Measurements from ENCODE around the gene RPS17.
"Not testable (repeated sequence)": the region's sequence is repeated elsewhere in the genome, so short reads cannot be mapped to it uniquely, and the experiment has no call there.

Gene RPS17

GRCh38 chr15:82513587-82513986 is 26.7 kb downstream of the RPS17 start:
- not testable (repeated sequence) for H3K4me3 Mint-ChIP-seq; H3K4me1 Mint-ChIP-seq (ENCODE audit: low read depth); H3K27me3 Mint-ChIP-seq (ENCODE audit: low read depth); DNase-seq (ENCODE audit: low spot score); H3K9me3 Mint-ChIP-seq; H3K27ac Mint-ChIP-seq; H3K36me3 Mint-ChIP-seq (ENCODE audit: low read depth)

- not testable (repeated sequence) for H3K9me3 Mint-ChIP-seq; H3K27ac Mint-ChIP-seq; H3K36me3 Mint-ChIP-seq (ENCODE audit: low read depth); H3K27me3 Mint-ChIP-seq (ENCODE audit: low read depth); DNase-seq (ENCODE audit: low spot score); H3K4me1 Mint-ChIP-seq (ENCODE audit: low read depth); H3K4me3 Mint-ChIP-seq
These were observed 32.6 kb downstream of the RPS17 start for GRCh38 chr15:82507693-82508092.

GRCh38 chr15:82507087-82507486 is 33.2 kb downstream of the RPS17 start:
- not testable (repeated sequence) for H3K4me3 Mint-ChIP-seq; H3K9me3 Mint-ChIP-seq; H3K27ac Mint-ChIP-seq; DNase-seq (ENCODE audit: low spot score); H3K27me3 Mint-ChIP-seq (ENCODE audit: low read depth); H3K36me3 Mint-ChIP-seq (ENCODE audit: low read depth); H3K4me1 Mint-ChIP-seq (ENCODE audit: low read depth)

DNA sequence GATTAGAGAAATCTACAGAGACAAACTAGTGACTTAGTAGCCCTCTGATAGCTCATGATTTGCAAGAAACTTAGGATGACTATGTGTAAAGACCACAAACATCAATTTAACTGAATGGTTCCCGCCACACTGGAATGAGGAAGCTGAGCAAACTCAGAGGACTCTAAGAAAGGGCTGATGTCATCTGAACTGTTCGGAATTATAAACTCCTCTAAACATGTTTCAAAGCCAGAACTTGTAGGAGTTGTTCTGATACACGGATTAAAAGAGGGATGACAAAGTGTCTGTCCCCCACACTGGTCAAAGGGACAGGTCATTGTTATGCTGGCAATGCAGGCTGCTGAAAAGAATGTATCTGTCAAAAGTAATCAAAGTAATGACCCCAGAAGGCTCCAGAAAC is 34.4 kb downstream of the RPS17 start:
- not testable (repeated sequence) for H3K9me3 Mint-ChIP-seq; H3K36me3 Mint-ChIP-seq (ENCODE audit: low read depth); H3K27ac Mint-ChIP-seq; H3K27me3 Mint-ChIP-seq (ENCODE audit: low read depth); H3K4me1 Mint-ChIP-seq (ENCODE audit: low read depth); DNase-seq (ENCODE audit: low spot score); H3K4me3 Mint-ChIP-seq

DNA sequence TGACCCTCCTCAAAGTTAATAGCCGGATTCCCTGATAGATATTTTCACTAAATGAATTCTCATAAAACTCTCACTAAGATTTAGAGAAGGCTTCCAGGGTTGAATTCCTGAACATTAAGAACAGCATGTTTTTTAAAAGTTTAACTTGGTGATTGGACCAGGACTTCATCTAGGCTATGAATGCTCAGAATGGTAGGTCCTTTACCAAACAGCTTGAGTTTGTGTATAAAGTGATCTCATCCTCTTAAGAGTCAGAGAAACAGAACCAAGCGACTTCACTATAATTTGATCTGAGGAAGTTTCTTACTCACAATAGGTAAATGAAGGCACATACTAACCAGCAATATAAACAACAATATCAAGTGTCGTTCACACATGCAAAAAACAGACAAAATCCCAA is 36.2 kb downstream of the RPS17 start:
- not testable (repeated sequence) for H3K27ac Mint-ChIP-seq; H3K36me3 Mint-ChIP-seq (ENCODE audit: low read depth); DNase-seq (ENCODE audit: low spot score); H3K27me3 Mint-ChIP-seq (ENCODE audit: low read depth); H3K4me3 Mint-ChIP-seq; H3K4me1 Mint-ChIP-seq (ENCODE audit: low read depth); H3K9me3 Mint-ChIP-seq

DNA sequence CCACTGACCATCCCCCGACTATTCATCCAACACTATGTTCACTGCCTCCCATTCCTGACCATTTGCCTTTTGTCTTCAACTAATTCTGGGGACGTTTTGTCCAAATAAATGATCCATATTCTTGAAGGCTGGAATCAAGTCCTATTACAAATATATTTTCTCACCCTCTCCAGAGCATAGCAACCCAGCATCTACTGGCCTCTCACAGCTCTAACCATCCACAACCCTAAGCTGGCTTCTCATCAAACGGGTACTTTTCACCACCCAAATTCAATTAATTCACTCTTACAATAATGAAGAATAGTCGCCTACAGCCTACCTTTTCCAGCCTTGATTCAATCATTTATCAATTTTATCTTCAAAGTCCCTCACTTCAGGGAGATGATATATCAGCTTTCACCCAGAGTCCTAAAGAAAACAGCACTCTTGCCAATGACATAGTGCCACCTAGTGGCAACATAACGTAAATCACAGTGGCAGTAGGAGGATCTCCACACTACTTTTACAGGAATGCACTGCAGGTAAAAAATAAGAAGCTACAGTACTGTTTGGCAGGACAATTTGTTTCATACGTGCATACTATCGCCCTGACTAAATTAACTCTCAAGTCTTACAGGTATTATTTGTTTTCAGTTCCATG is 37.4 kb downstream of the RPS17 start:
- not testable (repeated sequence) for H3K27me3 Mint-ChIP-seq (ENCODE audit: low read depth); H3K27ac Mint-ChIP-seq; H3K36me3 Mint-ChIP-seq (ENCODE audit: low read depth); H3K4me1 Mint-ChIP-seq (ENCODE audit: low read depth); H3K4me3 Mint-ChIP-seq; H3K9me3 Mint-ChIP-seq
- DNase-seq (ENCODE audit: low spot score): peak; percentile 18

GRCh38 chr15:82500772-82501171 is 39.5 kb downstream of the RPS17 start:
- H3K4me1 Mint-ChIP-seq (ENCODE audit: low read depth): not testable (repeated sequence)

GRCh38 chr15:82497978-82498377 is 42.3 kb downstream of the RPS17 start:
- not testable (repeated sequence) for DNase-seq (ENCODE audit: low spot score); H3K27me3 Mint-ChIP-seq (ENCODE audit: low read depth); H3K9me3 Mint-ChIP-seq; H3K4me1 Mint-ChIP-seq (ENCODE audit: low read depth); H3K4me3 Mint-ChIP-seq; H3K36me3 Mint-ChIP-seq (ENCODE audit: low read depth); H3K27ac Mint-ChIP-seq

More at GRCh38 chr15:82500772-82501171, 39.5 kb downstream of the RPS17 start:
- not testable (repeated sequence) for H3K4me3 Mint-ChIP-seq; H3K27me3 Mint-ChIP-seq (ENCODE audit: low read depth); H3K36me3 Mint-ChIP-seq (ENCODE audit: low read depth); H3K27ac Mint-ChIP-seq; DNase-seq (ENCODE audit: low spot score); H3K9me3 Mint-ChIP-seq

DNA sequence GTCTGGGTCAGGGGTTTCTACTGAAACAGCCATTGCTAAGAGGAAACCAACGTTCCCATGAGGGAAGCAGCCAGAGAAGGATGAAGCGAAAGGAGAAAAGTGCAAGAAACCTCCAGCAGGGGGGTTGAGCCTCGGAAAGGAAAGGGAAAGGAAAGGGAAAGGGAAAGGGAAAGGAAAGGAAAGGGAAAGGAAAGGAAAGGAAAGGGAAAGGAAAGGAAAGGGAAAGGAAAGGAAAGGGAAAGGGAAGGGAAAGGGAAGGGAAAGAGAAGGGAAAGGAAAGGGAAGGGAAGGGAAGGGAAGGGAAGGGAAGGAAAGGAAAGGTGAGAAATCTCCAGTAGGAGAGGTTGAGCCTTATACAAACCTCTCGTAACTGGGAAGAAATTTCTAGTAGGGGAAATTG is 52.0 kb downstream of the RPS17 start:
- H3K4me3 Mint-ChIP-seq; H3K27ac Mint-ChIP-seq; DNase-seq (ENCODE audit: low spot score); H3K4me1 Mint-ChIP-seq (ENCODE audit: low read depth); H3K27me3 Mint-ChIP-seq (ENCODE audit: low read depth); H3K36me3 Mint-ChIP-seq (ENCODE audit: low read depth); H3K9me3 Mint-ChIP-seq: not testable (repeated sequence)

GRCh38 chr15:82487045-82487444 is 53.2 kb downstream of the RPS17 start:
- H3K9me3 Mint-ChIP-seq; H3K4me1 Mint-ChIP-seq (ENCODE audit: low read depth); H3K4me3 Mint-ChIP-seq; H3K36me3 Mint-ChIP-seq (ENCODE audit: low read depth); H3K27ac Mint-ChIP-seq; DNase-seq (ENCODE audit: low spot score); H3K27me3 Mint-ChIP-seq (ENCODE audit: low read depth): not testable (repeated sequence)

Data from T-helper 2 cell treated with Interferon-gamma antibody and Interleukin-4, amounts not matched to agents 5 μg/mL and 100 μg/mL, for 36 hours (primary cell).